Measurements from ENCODE around the gene TRIM26. TPM values are rescaled to one million over a fixed set of nuclear protein-coding genes. Genes with fewer than 3 reads are reported as not detected.
A peak's percentile ranks its signal among the peaks of the same experiment; 100 is the strongest.

The TRIM26 gene, protein sequence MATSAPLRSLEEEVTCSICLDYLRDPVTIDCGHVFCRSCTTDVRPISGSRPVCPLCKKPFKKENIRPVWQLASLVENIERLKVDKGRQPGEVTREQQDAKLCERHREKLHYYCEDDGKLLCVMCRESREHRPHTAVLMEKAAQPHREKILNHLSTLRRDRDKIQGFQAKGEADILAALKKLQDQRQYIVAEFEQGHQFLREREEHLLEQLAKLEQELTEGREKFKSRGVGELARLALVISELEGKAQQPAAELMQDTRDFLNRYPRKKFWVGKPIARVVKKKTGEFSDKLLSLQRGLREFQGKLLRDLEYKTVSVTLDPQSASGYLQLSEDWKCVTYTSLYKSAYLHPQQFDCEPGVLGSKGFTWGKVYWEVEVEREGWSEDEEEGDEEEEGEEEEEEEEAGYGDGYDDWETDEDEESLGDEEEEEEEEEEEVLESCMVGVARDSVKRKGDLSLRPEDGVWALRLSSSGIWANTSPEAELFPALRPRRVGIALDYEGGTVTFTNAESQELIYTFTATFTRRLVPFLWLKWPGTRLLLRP
- total RNA-seq (65.3 and 73.2 TPM in 2 replicates), polyA plus RNA-seq (49.5 and 60.3 TPM in 2 replicates), polyA minus RNA-seq (45.4 and 60.4 TPM in 2 replicates)
- total RNA-seq (2013) = 60.4 TPM

- H3K4me3 ChIP-seq (ENCODE audit: control extremely low read depth in 1 of 5, extremely low read depth in 1 of 5, insufficient read depth in 1 of 5, low read depth in 2 of 5, low read length in 4 of 5) = peak within 1 kb of the TSS; percentile 93 to 100 (median 98)
- peak within 1 kb of the TSS; percentile 90 for H3K4me3 Mint-ChIP-seq
- H3K27ac ChIP-seq (ENCODE audit: low read length in 2 of 2) = peak within 1 kb of the TSS; percentile 98 to 100
- ChIA-PET CTCF (interaction anchor here (0.7 to 1.9 kb wide), 5 partner anchors 9 to 241 kb away, joined by 3 to 8 read pairs (median 3); no protein-coding TSS in a partner anchor), POLR2A (interaction anchor here (0.9 to 1.9 kb wide), 4 partner anchors 9 to 152 kb away, joined by 4 to 5 read pairs (median 4); partner anchors contain the start of genes POLR1H and TRIM39)
- DNase-seq = peak; percentile 99
- ATAC-seq (ENCODE audit: low read depth) = peak; percentile 87
- H3K27ac Mint-ChIP-seq = peak within 1 kb of the TSS; percentile 100
- no peaks in the 10 kb centered on the region for H3K27me3 Mint-ChIP-seq
- H3K9me3 Mint-ChIP-seq (ENCODE audit: insufficient read depth) = no peaks in the 10 kb centered on the region
- peaks cover 0 to 8% of the 10 kb centered on the region in 2 experiments for H3K36me3 ChIP-seq (replicated peaks in 1 of 2; ENCODE audit: control extremely low read depth in 1 of 2, control insufficient read depth in 1 of 2, extremely low read depth in 1 of 2, insufficient read depth in 2 of 2, low read length in 1 of 2)
- H3K4me2 ChIP-seq (replicated peaks; ENCODE audit: low read depth, low read length, poor library complexity, severe bottlenecking) = peak within 1 kb of the TSS; percentile 89
- H3K79me2 ChIP-seq (ENCODE audit: control insufficient read depth, insufficient read depth, low read length) = peaks cover 52% of the 10 kb centered on the region
- 0% methylated on average over 49 of the region's 59 CpGs for WGBS (ENCODE audit: insufficient coverage)
- intact Hi-C loops (cut with micrococcal nuclease) = loop anchor here (1.0 to 10.0 kb wide), 7 partner anchors 12 to 1442 kb away; partner anchors contain the start of genes APOM, BAG6, PPP1R11 and RPP21
- peak within 1 kb of the TSS; percentile 92 for H3K9ac ChIP-seq (ENCODE audit: low read length)
- no peaks in the 10 kb centered on the region for H3K27me3 ChIP-seq (replicated peaks in 1 of 4; ENCODE audit: control extremely low read depth in 1 of 4, control insufficient read depth in 3 of 4, insufficient read depth in 4 of 4, low read length in 3 of 4)
- peaks cover 31% of the 10 kb centered on the region for H4K20me1 ChIP-seq (ENCODE audit: control insufficient read depth, insufficient read depth, low read length, poor library complexity, severe bottlenecking)
- H3K9me3 ChIP-seq (ENCODE audit: control extremely low read depth in 1 of 3, control insufficient read depth in 2 of 3, insufficient read depth in 1 of 3, low read length in 2 of 3) = no peaks in the 10 kb centered on the region
- peak within 1 kb of the TSS; percentile 79 for H2AFZ ChIP-seq (ENCODE audit: insufficient read depth, low read depth, low read length, poor library complexity, severe bottlenecking)
- TF ChIP-seq CTCF (IDR thresholded peaks at IDR 0.05) (no peak), EZH2 (IDR thresholded peaks at IDR 0.05; ENCODE audit: borderline replicate concordance, insufficient read depth, low read depth, low read length, poor library complexity, severe bottlenecking) (no peak)
- peaks cover 59% of the 10 kb centered on the region for H3K4me1 Mint-ChIP-seq
- peaks cover 40 to 47% of the 10 kb centered on the region in 2 donors for H3K4me1 ChIP-seq (ENCODE audit: control insufficient read depth in 2 of 2, insufficient read depth in 2 of 2, low read length in 2 of 2)
Observed at GRCh38 chr6:30212865-30213666, at the start of gene TRIM26. TSS of gene TRIM26 (minus strand) at chr6:30213406. CDS start at chr6:30199103, 14,303 bp downstream.

All from B cell (primary cell).